A549 (cell line): ENCODE data around the gene CSGALNACT2. TPM values are rescaled to one million over a fixed set of nuclear protein-coding genes. Genes with fewer than 3 reads are reported as not detected.

ENCODE experiments used
- ATAC-seq, 2 experiments: fragments of 200-7000 bp in 1 of 2; fragments of >200 bp in 1 of 2; cut with Nextera tagmentation in 1 of 2; cut with Tn5 transposase in 1 of 2; 3 replicates each; pipeline versions ENCODE4 v1.8.0 to v1.9.1; 2018 to 2020; ENCODE audit warnings: mild to moderate bottlenecking in 1 of 2, moderate library complexity in 1 of 2
- CTCF ChIA-PET: fragments of 300-600 bp; sonication (Branson Sonifier 250); formaldehyde crosslinking; extraction: SDS; loops from one replicate; lab custom pipeline; 2021; ENCODE audit warnings: antibody characterized with exemption, inconsistent platforms; lab: Yijun Ruan, JAX
- POLR2A ChIA-PET: fragments of 350-600 bp; formaldehyde crosslinking; extraction: SDS; loops from one replicate; lab custom pipeline; 2021; ENCODE audit warnings: antibody characterized with exemption, inconsistent platforms; lab: Yijun Ruan, JAX
- DNase-seq, 2 experiments: peaks; one replicate each; pipeline versions ENCODE4 v3.0.0 to v3.0.0-alpha.2; 2011 to 2016; ENCODE audit warnings: low read depth in 1 of 2, low spot score in 1 of 2
- FAIRE-seq: peaks from 2 replicates; lab custom pipeline; 2011; peaks lifted over from hg19 to GRCh38; lab: Jason Lieb, UNC
- H3K27ac ChIP-seq, 2 experiments: fragments of >200 bp; sonication (Bioruptor Twin); formaldehyde crosslinking; 3 replicates each; pipeline ENCODE4 v1.5.1; 2016 to 2017
- H3K4me1 ChIP-seq: fragments of >200 bp; sonication (Bioruptor Twin); formaldehyde crosslinking; 3 replicates; pipeline ENCODE4 v1.6.1; 2016
- H3K4me2 ChIP-seq: fragments of >200 bp; sonication (Bioruptor Twin); formaldehyde crosslinking; 3 replicates; pipeline ENCODE4 v1.6.1; 2016
- H3K4me3 ChIP-seq: fragments of >200 bp; sonication (Bioruptor Twin); formaldehyde crosslinking; 3 replicates; pipeline ENCODE4 v1.5.1; 2016
- H3K9me3 ChIP-seq: fragments of >200 bp; sonication (Bioruptor Twin); formaldehyde crosslinking; 3 replicates; pipeline ENCODE4 v1.6.1; 2016
- ATOH8 ChIP-seq: fragments of 250-450 bp; sonication (Bioruptor Pico); IDR thresholded peaks from 2 replicates; pipeline ENCODE4 v1.5.0; 2020; ENCODE audit warnings: low read depth, mild to moderate bottlenecking, moderate library complexity
- BCL3 ChIP-seq: fragments of >200 bp; sonication (Bioruptor Twin); formaldehyde crosslinking; IDR thresholded peaks from 3 replicates; pipeline ENCODE4 v1.6.1; 2016
- CBX8 ChIP-seq: fragments of 200-600 bp; sonication (generic); IDR thresholded peaks from 2 replicates; pipeline ENCODE4 v1.6.1; 2016
- CHD2 ChIP-seq: fragments of 150-350 bp; IDR thresholded peaks from 2 replicates; pipeline ENCODE4 v1.6.1; 2014; ENCODE audit warnings: low read length; ENCODE audit not compliant: partially characterized antibody
- EHF ChIP-seq: fragments of 250-450 bp; sonication (Bioruptor Pico); IDR thresholded peaks from 2 replicates; pipeline ENCODE4 v1.5.0; 2020; ENCODE audit warnings: mild to moderate bottlenecking
- EHMT2 ChIP-seq: fragments of 200-600 bp; sonication (generic); IDR thresholded peaks from 2 replicates; pipeline ENCODE4 v1.6.1; 2016; ENCODE audit warnings: antibody characterized with exemption, low read depth, mild to moderate bottlenecking, moderate library complexity
- ELK1 ChIP-seq: fragments of 150-350 bp; IDR thresholded peaks from 2 replicates; pipeline ENCODE4 v1.6.1; 2014; ENCODE audit warnings: low read depth, mild to moderate bottlenecking, low read length
- EP300 ChIP-seq, 2 experiments: fragments of >200 bp; sonication (Bioruptor Twin); formaldehyde crosslinking; IDR thresholded peaks; 2 replicates in 1 of 2; 3 replicates in 1 of 2; pipeline ENCODE4 v1.6.1; 2016 to 2017
- FOSB ChIP-seq: fragments of 250-450 bp; sonication (Bioruptor Pico); IDR thresholded peaks from 2 replicates; pipeline ENCODE4 v1.5.0; 2020; ENCODE audit warnings: mild to moderate bottlenecking, moderate library complexity
- FOXS1 ChIP-seq: fragments of 250-450 bp; sonication (Bioruptor Pico); IDR thresholded peaks from 2 replicates; pipeline ENCODE4 v1.5.0; 2020; ENCODE audit warnings: mild to moderate bottlenecking, moderate library complexity
- HDAC2 ChIP-seq: fragments of 200-600 bp; sonication (generic); IDR thresholded peaks from 2 replicates; pipeline ENCODE4 v1.6.1; 2016
- HEYL ChIP-seq: fragments of 250-450 bp; sonication (Bioruptor Pico); IDR thresholded peaks from 2 replicates; pipeline ENCODE4 v1.8.0; 2021; ENCODE audit warnings: mild to moderate bottlenecking, moderate library complexity
- HMGXB4 ChIP-seq: fragments of 250-450 bp; sonication (Bioruptor Pico); IDR thresholded peaks from 2 replicates; pipeline ENCODE4 v1.5.0; 2021; ENCODE audit warnings: mild to moderate bottlenecking, moderate library complexity, borderline replicate concordance
- HOXA7 ChIP-seq: fragments of 250-450 bp; sonication (Bioruptor Pico); IDR thresholded peaks from 2 replicates; pipeline ENCODE4 v1.5.0; 2020; ENCODE audit warnings: mild to moderate bottlenecking, moderate library complexity
- HOXB13 ChIP-seq: fragments of 250-450 bp; sonication (Bioruptor Pico); IDR thresholded peaks from 2 replicates; pipeline ENCODE4 v1.5.0; 2020; ENCODE audit warnings: low read depth, mild to moderate bottlenecking, moderate library complexity
- HOXB5 ChIP-seq: fragments of 250-450 bp; sonication (Bioruptor Pico); IDR thresholded peaks from 2 replicates; pipeline ENCODE4 v1.5.0; 2020; ENCODE audit warnings: mild to moderate bottlenecking, moderate library complexity
- JUN ChIP-seq, 2 experiments: fragments of >200 bp; sonication (Bioruptor Twin); formaldehyde crosslinking; IDR thresholded peaks; 2 replicates in 1 of 2; 3 replicates in 1 of 2; pipeline ENCODE4 v1.6.1; 2016 to 2017
- JUNB ChIP-seq: fragments of >200 bp; sonication (Bioruptor Twin); formaldehyde crosslinking; IDR thresholded peaks from 2 replicates; pipeline ENCODE4 v1.6.1; 2016
- MAZ ChIP-seq: fragments of 150-350 bp; IDR thresholded peaks from 2 replicates; pipeline ENCODE4 v1.6.1; 2014; ENCODE audit warnings: antibody characterized with exemption, low read depth, low read length, borderline replicate concordance
- NR3C1 ChIP-seq: fragments of >200 bp; sonication (Bioruptor Twin); formaldehyde crosslinking; IDR thresholded peaks from 3 replicates; pipeline ENCODE4 v1.6.1; 2017
- PHF8 ChIP-seq: fragments of 200-600 bp; sonication (generic); IDR thresholded peaks from 2 replicates; pipeline ENCODE4 v1.6.1; 2016; ENCODE audit warnings: low read depth, mild to moderate bottlenecking, antibody characterized with exemption, moderate library complexity, borderline replicate concordance
- POLR2A ChIP-seq: IDR thresholded peaks from 2 replicates; pipeline ENCODE4 v1.6.1; 2012; ENCODE audit warnings: mild to moderate bottlenecking, low read length
- POLR2AphosphoS2 ChIP-seq: conservative IDR thresholded peaks from 2 replicates; pipeline ENCODE4 v1.6.1; 2012; ENCODE audit warnings: low read length, improper control_type of control experiment, inconsistent platforms
- RARB ChIP-seq: fragments of 250-450 bp; sonication (Bioruptor Pico); IDR thresholded peaks from 2 replicates; pipeline ENCODE4 v1.8.0; 2021; ENCODE audit warnings: mild to moderate bottlenecking, moderate library complexity
- RCOR1 ChIP-seq: fragments of 150-350 bp; IDR thresholded peaks from 2 replicates; pipeline ENCODE4 v1.6.1; 2014; ENCODE audit warnings: antibody characterized with exemption, low read length, low read depth
- SREBF2 ChIP-seq: fragments of 450-650 bp; IDR thresholded peaks from 2 replicates; pipeline ENCODE4 v1.6.1; 2014; ENCODE audit warnings: mild to moderate bottlenecking, moderate library complexity
- USF2 ChIP-seq: fragments of 450-650 bp; IDR thresholded peaks from 2 replicates; pipeline ENCODE4 v1.6.1; 2014; ENCODE audit warnings: antibody characterized with exemption
- ZC3H11A ChIP-seq: fragments of 450-650 bp; IDR thresholded peaks from 2 replicates; pipeline ENCODE4 v1.6.1; 2014; ENCODE audit warnings: antibody characterized with exemption, mild to moderate bottlenecking
- ZSCAN20 ChIP-seq: fragments of 250-450 bp; sonication (Bioruptor Pico); IDR thresholded peaks from 2 replicates; pipeline ENCODE4 v1.8.0; 2022; ENCODE audit warnings: mild to moderate bottlenecking, moderate library complexity
- WGBS: methylation state at CpG from one replicate; pipeline ENCODE4 v1.1.6; 2017; ENCODE audit errors: missing lambda C conversion rate; 5-methylcytosine and 5-hydroxymethylcytosine counted together
- polyA plus RNA-seq, 4 experiments: library from polyadenylated mRNA; depleted of rRNA in 3 of 4; stranded (reverse); fragments of >200 nt; fragmentation: RNase III in 1 of 4; extraction: RNeasy Plus Mini Kit Qiagen cat#74134 plus additional on column Dnase treatment in 1 of 4; gene quantifications; 2 replicates in 3 of 4; 3 replicates in 1 of 4; pipeline ENCODE4 v1.2.3, GENCODE V29; 2011 to 2017
- TF ChIP-seq, protein P1 (sequence below): IDR thresholded peaks from 2 replicates; pipeline ENCODE4 v1.6.1; 2012

CSGALNACT2 gene
- polyA plus RNA-seq, 2 of the 4 experiments (the other 2 are of a cell fraction) = 11.2 to 29.9 TPM

- CTCF ChIA-PET = interaction anchor here (1.3 to 3.7 kb wide), 2 partner anchors 9 to 32 kb away, joined by 3 to 24 read pairs; no protein-coding TSS in a partner anchor
- DNase-seq = no peak
- Histone ChIP-seq H3K4me3 (no peak overlapping the region), H3K27ac (no peak overlapping the region), H3K4me2 (no peak overlapping the region), H3K9me3 (no peaks in the 10 kb centered on the region), H3K4me1 (no peaks in the 10 kb centered on the region)
- 93% methylated on average over 1 of the region's 1 CpG for WGBS
- POLR2A ChIA-PET = no interaction called here
- ATAC-seq = no peak; a peak in 1 of 6 replicates
- TF ChIP-seq SREBF2 = no peak
- no peak for TF ChIP-seq EHMT2
- no peak for TF ChIP-seq CHD2
- TF ChIP-seq PHF8 = no peak
- TF ChIP-seq RARB (CRISPR knock-in tag) = no peak
- no peak for TF ChIP-seq MAZ
- TF ChIP-seq JUNB = no peak
- TF ChIP-seq FOXS1 (CRISPR knock-in tag) = no peak
- TF ChIP-seq EHF (CRISPR knock-in tag) = no peak
- TF ChIP-seq JUN (IDR thresholded peaks at IDR 0.05) = no peak
- no peak for TF ChIP-seq ZSCAN20
- TF ChIP-seq USF2 = no peak
- TF ChIP-seq EP300 (IDR thresholded peaks at IDR 0.05) = no peak
- TF ChIP-seq ATOH8 (CRISPR knock-in tag) = no peak
- no peak for TF ChIP-seq FOSB
- TF ChIP-seq BCL3 = no peak
- no peak for TF ChIP-seq HEYL
- TF ChIP-seq POLR2A = no peak
- no peak for TF ChIP-seq HOXA7 (CRISPR knock-in tag)
- no peak for FAIRE-seq
Measured at GRCh38 chr10:43173120-43173519, 34.9 kb downstream of the CSGALNACT2 start.

DNA sequence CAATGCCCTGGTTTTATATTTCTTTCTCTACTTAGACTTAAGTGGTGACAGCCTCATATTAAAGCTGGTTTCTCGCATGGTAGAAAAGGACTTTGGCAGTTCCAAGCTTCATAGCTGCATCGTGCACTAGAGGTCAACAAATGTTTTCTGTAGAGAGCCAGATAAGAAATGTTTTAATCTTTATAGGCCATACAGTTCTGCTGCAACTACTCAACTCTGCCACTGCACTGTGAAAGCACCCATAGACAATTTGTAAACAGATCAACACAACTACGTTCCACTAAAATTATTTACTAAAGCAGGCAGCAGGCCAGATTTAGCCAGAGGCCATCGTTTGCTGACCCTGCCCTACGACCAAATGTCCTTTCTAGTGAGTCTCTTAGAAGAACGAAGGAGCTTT lies 36.7 kb downstream of the CSGALNACT2 start:
- POLR2A ChIA-PET = no interaction called here
- 76% methylated on average over 6 of the region's 6 CpGs for WGBS
- Histone ChIP-seq H3K4me2 (no peak overlapping the region), H3K27ac (no peak overlapping the region), H3K4me3 (no peak overlapping the region), H3K9me3 (no peaks in the 10 kb centered on the region), H3K4me1 (no peaks in the 10 kb centered on the region)
- CTCF ChIA-PET = no interaction called here
- TF ChIP-seq HDAC2 (no peak), RCOR1 (no peak), POLR2AphosphoS2 (no peak), USF2 (no peak), ATOH8 (CRISPR knock-in tag) (no peak), EHMT2 (no peak), ELK1 (no peak), HOXB5 (CRISPR knock-in tag) (no peak), HMGXB4 (CRISPR knock-in tag) (no peak), HOXB13 (CRISPR knock-in tag) (no peak), PHF8 (no peak), HOXA7 (CRISPR knock-in tag) (no peak), HEYL (no peak), ZC3H11A (no peak), NR3C1 (no peak), CBX8 (no peak)
- TF ChIP-seq, protein P1, sequence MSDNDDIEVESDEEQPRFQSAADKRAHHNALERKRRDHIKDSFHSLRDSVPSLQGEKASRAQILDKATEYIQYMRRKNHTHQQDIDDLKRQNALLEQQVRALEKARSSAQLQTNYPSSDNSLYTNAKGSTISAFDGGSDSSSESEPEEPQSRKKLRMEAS = no peak
- DNase-seq = no peak
- no peak for ATAC-seq
- FAIRE-seq = no peak
